Tibial nerve (tissue), 4 donors: ENCODE data around the gene WRAP73. TPM values are rescaled to one million over a fixed set of nuclear protein-coding genes. Genes with fewer than 3 reads are reported as not detected.

Experiments used
- DNase-seq, 2 donors: peaks; one replicate each; pipeline ENCODE4 v3.0.0-alpha.2; 2019; ENCODE audit warnings: low spot score in 2 of 2
- H3K27ac ChIP-seq, 4 donors: fragments of 200-600 bp; sonication (generic) in 3 of 4; one replicate each; pipeline ENCODE4 v1.5.1; 2017 to 2019; ENCODE audit warnings: mild to moderate bottlenecking in 1 of 4
- H3K27me3 ChIP-seq, 2 donors: fragments of 200-600 bp; sonication (generic) in 1 of 2; one replicate each; pipeline versions ENCODE4 v1.5.1 to v1.6.0; 2017 to 2019
- H3K36me3 ChIP-seq, 3 donors: fragments of 200-600 bp; sonication (generic); one replicate each; pipeline ENCODE4 v1.5.1; 2018 to 2019
- H3K4me1 ChIP-seq, 4 donors: fragments of 200-600 bp; sonication (generic) in 3 of 4; one replicate each; pipeline ENCODE4 v1.5.1; 2017 to 2019
- H3K4me3 ChIP-seq, 4 donors: fragments of 200-600 bp; sonication (generic) in 3 of 4; one replicate each; pipeline ENCODE4 v1.5.1; 2017 to 2019; ENCODE audit warnings: mild to moderate bottlenecking in 1 of 4, moderate library complexity in 1 of 4
- H3K9me3 ChIP-seq, 4 donors: fragments of 200-600 bp; sonication (generic) in 3 of 4; one replicate each; pipeline ENCODE4 v1.5.1; 2017 to 2019
- CTCF ChIP-seq, 5 experiments: fragments of 200-600 bp in 3 of 5; fragments of 450-650 bp in 2 of 5; sonication (generic) in 3 of 5; IDR thresholded peaks; one replicate each; pipeline ENCODE4 v1.5.1; 2016 to 2019; ENCODE audit warnings: antibody characterized with exemption in 5 of 5, mild to moderate bottlenecking in 3 of 5, moderate library complexity in 2 of 5
- EP300 ChIP-seq, 2 donors: sonication (generic); formaldehyde crosslinking; IDR thresholded peaks; one replicate each; pipeline ENCODE4 v1.6.1; 2017; ENCODE audit warnings: antibody characterized with exemption in 2 of 2, mild to moderate bottlenecking in 1 of 2
- POLR2A ChIP-seq, 2 donors: fragments of 450-650 bp; IDR thresholded peaks; one replicate each; pipeline ENCODE4 v1.6.1; 2017; ENCODE audit warnings: antibody characterized with exemption in 2 of 2, mild to moderate bottlenecking in 2 of 2, moderate library complexity in 2 of 2
- WGBS, 2 donors: methylation state at CpG; one replicate each; pipeline ENCODE4 v1.1.5; 2018; 5-methylcytosine and 5-hydroxymethylcytosine counted together
- total RNA-seq, 4 donors: library from RNA; depleted of rRNA; stranded (reverse); fragments of >200 nt; gene quantifications; one replicate each; pipeline ENCODE4 v1.1.0, GENCODE V29; 2016

WRAP73 gene
- total RNA-seq, 4 donors from 2014 or later: 11.1 to 17.1 (median 12.9) TPM

GRCh38 chr1:3674100-3675094 lies 24.5 kb upstream of the WRAP73 start:
- Histone ChIP-seq H3K36me3 (no peaks in the 10 kb centered on the region), H3K9me3 (no peaks in the 10 kb centered on the region), H3K4me3 (no peak overlapping the region), H3K4me1 (no peaks in the 10 kb centered on the region), H3K27me3 (peaks cover 0 to 51% of the 10 kb centered on the region in 2 donors), H3K27ac (no peak overlapping the region)
- WGBS, 2 donors: 47 to 71% methylated on average over 11 to 27 of the region's 30 CpGs
- TF ChIP-seq POLR2A (IDR thresholded peaks at IDR 0.05) (no peak), CTCF (IDR thresholded peaks at IDR 0.05) (no peak), EP300 (IDR thresholded peaks at IDR 0.05) (no peak)
- DNase-seq: no peak

GRCh38 chr1:3673381-3674099 lies 23.6 kb upstream of the WRAP73 start:
- H3K9me3 ChIP-seq: no peaks in the 10 kb centered on the region
- H3K27ac ChIP-seq: no peak overlapping the region
- peaks cover 0 to 50% of the 10 kb centered on the region in 2 donors for H3K27me3 ChIP-seq
- TF ChIP-seq EP300 (IDR thresholded peaks at IDR 0.05) (no peak), POLR2A (IDR thresholded peaks at IDR 0.05) (no peak), CTCF (IDR thresholded peaks at IDR 0.05) (no peak)
- H3K36me3 ChIP-seq: no peaks in the 10 kb centered on the region
- peaks cover 0 to 3% (median 0%) of the 10 kb centered on the region in 4 donors for H3K4me1 ChIP-seq
- DNase-seq: no peak
- 85 to 86% methylated on average over 24 to 25 of the region's 25 CpGs for WGBS, 2 donors
- no peak overlapping the region for H3K4me3 ChIP-seq

- DNase-seq: no peak
- no peak overlapping the region for H3K4me3 ChIP-seq
- no peaks in the 10 kb centered on the region for H3K9me3 ChIP-seq
- H3K27ac ChIP-seq: no peak overlapping the region
- peaks cover 0 to 47% of the 10 kb centered on the region in 2 donors for H3K27me3 ChIP-seq
- WGBS, 2 donors: 77 to 88% methylated on average over 13 to 17 of the region's 17 CpGs
- H3K4me1 ChIP-seq: peaks cover 0 to 3% (median 0%) of the 10 kb centered on the region in 4 donors
- H3K36me3 ChIP-seq: no peaks in the 10 kb centered on the region
- TF ChIP-seq POLR2A (IDR thresholded peaks at IDR 0.05) (no peak), EP300 (IDR thresholded peaks at IDR 0.05) (no peak), CTCF (IDR thresholded peaks at IDR 0.05) (no peak)
Observed at GRCh38 chr1:3672971-3673361, 23.1 kb upstream of the WRAP73 start.

- no peaks in the 10 kb centered on the region for H3K36me3 ChIP-seq
- TF ChIP-seq EP300 (IDR thresholded peaks at IDR 0.05): no peak
- TF ChIP-seq POLR2A (IDR thresholded peaks at IDR 0.05): no peak
- TF ChIP-seq CTCF (IDR thresholded peaks at IDR 0.05): no peak
- no peaks in the 10 kb centered on the region for H3K9me3 ChIP-seq
- H3K27ac ChIP-seq: no peak overlapping the region
- peaks cover 0 to 47% of the 10 kb centered on the region in 2 donors for H3K27me3 ChIP-seq
- whole genome bisulfite sequencing, 2 donors: 76 to 82% methylated on average over 21 of the region's 21 CpGs
- H3K4me3 ChIP-seq: no peak overlapping the region
- DNase-seq: no peak
- H3K4me1 ChIP-seq: peaks cover 0 to 3% (median 0%) of the 10 kb centered on the region in 4 donors
Observed at GRCh38 chr1:3672231-3672970, 22.5 kb upstream of the WRAP73 start.
